Renal cortex interstitium (tissue), 11 donors: ENCODE measurements around the gene ATP8A1. TPM values are rescaled to one million over a fixed set of nuclear protein-coding genes. Genes with fewer than 3 reads are reported as not detected.

Source experiments
- DNase-seq, 11 donors: peaks; one replicate each; pipeline ENCODE4 v3.0.0-alpha.2; 2013; ENCODE audit warnings: low read depth in 9 of 11, low spot score in 4 of 11; ENCODE audit errors: extremely low read depth in 1 of 11
- polyA plus RNA-seq, 3 donors: library from polyadenylated mRNA; unstranded; fragments of 120-200 nt; gene quantifications; one replicate each; pipeline ENCODE4 v1.2.1, GENCODE V29; 2013; ENCODE audit not compliant: insufficient read length in 3 of 3

Gene ATP8A1
- polyA plus RNA-seq, 3 donors: 27.3 to 36.1 (median 31.1) TPM

DNA sequence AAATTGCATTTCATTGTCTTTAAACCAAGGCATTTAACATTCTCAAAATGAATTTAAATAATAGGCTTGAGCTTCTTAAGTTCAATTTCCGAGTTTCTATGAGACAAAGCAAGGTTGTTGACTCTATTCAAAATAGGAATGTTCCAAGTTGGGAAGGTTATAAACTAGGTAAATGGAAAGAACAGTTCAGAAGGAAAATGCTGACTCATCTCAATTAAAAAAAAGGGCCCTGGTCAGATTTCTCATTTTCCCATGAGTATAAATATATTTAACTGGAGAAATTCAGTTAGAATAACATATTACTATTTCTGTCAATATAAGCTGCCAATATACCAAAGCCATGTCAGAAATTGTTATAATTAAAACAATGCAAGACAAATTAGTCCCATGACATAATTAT, 113.8 kb downstream of the ATP8A1 start:
- DNase-seq: no peak

DNA sequence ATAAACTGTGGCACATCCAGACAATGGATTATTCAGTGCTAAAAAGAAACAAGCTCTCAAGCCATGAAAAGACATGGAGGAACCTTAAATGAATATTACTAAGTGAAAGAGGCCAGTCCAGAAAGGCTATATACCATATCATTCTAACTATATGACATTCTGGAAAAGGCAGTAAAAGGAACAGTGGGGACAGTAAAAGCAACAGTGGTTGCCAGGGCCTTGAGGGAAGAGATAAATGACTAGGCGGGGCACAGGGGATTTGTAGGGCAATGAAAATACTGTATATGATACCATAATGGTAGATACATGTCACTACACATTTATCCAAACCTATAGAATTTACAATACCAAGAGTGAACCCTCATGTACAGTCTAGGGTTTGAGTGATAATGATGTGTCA, 115.3 kb downstream of the ATP8A1 start:
- no peak for DNase-seq

DNA sequence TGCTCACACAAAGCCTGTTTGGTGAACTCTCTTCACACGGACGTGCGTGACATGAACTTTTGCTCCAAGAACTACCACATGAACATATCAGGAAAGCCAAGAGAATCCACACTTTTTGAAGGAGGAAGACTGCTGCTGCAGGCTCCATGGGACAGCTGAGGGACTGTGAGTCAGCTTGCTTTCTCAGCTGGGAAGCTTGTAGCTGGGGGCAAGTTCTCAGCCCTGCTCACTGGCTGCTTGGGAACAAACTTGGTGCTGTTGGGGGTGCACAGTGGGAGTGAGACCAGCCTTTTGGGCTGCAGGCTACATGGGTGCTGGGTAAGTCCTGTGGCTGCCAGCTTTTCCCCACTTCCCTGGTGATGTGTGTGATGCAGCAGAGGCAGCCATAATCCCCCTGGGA, 123.9 kb downstream of the ATP8A1 start:
- no peak for DNase-seq

DNA sequence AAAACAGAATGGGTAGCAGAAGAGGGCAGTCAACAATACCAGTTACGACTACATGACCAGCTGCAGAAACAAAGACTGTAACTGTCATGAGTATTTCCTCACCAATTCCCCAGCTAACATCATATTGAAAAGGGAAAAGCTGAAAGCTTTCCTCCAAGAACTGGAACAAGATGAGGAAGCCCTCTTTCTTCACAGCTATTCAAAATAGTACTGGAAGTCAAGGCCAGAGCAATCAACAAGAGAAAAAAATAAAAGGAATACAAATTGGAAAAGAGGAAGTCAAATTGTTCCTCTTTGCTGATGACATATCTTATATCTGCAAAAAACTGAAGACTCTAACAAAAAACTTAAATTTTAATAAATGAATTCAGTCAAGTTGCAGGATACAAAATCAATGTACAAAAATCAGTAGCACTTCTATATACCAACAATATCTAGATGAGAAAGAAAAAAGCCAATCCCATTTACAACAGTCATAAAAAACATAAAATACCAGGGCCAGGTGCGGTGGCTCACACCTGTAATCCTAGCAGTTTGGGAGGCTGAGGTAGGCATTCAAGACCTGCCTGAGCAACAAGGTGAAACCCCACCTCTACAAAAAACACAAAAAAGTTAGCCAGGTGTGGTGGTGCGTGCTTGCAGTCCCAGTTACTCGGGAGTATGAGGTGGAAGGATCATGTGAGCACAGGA, 125.4 kb downstream of the ATP8A1 start:
- DNase-seq: no peak

- no peak for DNase-seq
These were observed 133.7 kb downstream of the ATP8A1 start for GRCh38 chr4:42523066-42523718.

DNA sequence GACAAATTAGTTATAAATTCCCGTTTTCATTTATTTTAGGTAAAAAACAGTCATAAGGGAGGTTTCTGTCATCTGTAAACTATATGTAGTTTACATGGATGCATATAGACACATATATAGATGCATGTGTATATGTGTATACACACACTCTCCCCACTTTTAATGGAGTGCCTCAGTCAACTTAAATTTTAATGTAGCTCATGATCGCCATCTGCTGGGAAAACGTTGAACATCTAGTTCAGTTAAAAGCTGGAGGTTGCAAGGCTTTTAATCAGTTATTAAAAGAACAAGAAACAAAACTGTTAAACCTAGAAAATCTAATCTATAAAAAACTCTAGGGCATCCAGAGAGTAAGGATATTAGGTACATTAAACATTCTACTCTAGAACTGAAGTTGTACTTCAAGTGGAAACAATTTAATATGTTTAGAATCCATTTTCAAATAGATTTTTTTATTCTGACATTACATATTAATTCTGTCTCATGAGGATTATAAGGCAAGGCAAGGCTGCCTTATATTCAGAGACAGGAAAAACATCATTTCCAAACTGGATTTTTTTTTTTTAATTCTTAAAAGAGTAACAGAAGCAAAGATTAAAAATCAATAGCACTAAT, 137.0 kb downstream of the ATP8A1 start:
- DNase-seq: peak; percentile 36 to 77 (median 54)

DNA sequence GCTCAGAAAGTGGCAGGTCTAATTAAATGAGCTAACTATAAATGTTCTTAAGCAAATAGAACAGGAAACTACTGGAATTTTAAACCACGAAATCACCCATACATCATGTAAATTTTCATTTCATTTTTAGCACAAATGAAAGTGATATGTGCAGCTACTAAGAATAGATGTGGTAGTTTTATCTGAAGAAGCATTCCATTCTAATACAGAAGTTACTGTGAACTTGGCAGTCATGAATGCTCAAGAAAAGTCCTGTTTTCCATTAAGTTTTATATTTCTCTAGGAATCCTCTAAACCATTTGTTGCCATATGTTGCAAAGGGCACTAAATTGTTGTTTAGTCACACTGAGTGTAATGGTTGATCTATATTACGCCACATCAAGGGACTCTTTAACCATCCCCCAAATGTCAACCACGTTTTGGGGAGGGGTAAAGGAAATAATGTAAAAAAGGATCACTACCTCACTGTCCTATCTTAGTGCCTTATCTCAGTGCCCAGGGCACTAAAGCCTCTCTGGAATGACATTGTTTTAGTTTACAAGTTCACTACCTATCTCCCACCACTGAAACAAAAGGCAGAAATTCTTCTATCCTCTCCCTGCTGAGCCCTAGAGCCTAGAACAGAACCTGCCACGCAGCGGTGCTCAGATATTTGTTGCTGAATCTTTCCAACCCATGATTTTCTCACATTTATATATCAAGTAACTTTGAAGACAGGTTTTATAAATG, 141.6 kb downstream of the ATP8A1 start:
- no peak for DNase-seq

DNA sequence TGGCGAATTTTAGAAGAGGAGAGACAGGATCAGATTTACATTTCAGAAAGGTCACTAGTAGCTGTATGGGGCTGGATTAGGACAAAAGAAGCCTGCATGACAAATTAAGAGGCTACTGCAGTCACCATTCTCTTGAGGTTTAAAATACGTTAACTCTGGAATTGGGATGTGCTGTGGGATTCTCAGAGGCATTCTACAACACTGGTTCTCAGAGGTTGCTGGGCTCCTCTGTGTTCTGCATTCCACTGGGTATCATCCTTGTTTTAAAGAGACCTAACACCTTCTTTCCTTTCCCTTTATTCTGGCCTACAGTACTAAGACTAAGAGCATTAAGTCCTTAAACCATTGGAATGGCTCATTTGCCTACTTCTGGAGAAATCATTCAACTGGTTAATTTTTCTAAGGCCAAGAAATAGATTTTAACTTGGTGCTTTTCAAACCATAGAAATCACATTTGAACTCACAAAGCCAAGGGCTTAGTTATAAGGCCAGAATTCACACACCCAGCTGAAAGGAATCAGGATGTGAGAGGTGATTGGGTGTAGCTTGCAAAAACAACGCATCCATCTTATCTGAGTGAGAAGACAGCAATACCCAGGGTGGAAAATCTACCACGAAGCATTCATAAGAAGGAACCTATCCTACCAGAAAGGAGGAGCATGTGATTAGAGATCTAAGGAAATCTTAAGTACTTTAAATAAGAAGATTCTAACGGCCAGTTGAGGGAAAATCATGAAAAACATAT, 143.0 kb downstream of the ATP8A1 start:
- DNase-seq: no peak

- no peak for DNase-seq
These were observed 144.7 kb downstream of the ATP8A1 start for GRCh38 chr4:42512226-42512625.

- no peak for DNase-seq
These were observed 146.7 kb downstream of the ATP8A1 start for GRCh38 chr4:42510225-42510624.

DNA sequence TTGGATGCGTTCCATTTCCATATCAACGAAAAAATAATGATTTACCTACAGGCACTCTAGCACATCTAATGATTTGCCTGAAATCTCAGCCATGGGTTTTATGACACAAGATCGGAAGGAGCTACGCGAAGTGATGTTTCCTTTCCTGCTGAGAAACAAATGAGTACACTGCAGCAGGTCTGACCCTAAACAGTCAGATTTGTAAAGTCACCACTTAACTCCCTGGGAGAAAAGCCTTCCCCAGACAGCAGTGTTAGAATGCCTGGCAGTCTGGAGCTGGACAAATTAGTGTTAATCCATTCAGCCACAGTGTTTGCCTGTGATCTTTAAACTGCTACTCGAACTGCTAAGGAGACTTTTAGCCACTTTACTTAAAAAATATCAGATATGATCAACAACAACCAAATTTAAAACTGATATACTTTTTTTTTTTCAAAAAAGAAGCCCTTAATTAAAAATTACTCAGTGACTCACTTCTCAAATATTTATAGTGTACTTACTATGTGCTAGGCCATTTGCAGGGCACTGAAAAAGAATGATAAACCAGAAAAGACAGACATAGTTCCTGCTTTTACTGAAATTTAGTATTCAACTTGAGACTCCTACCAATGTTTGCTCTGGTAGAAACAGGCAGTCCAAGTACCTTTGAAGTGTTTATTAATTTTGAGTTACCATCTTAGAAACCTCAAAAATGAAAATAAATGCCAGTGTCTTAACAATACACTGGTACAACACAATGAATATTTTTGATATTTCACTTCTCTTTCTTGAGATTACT, 155.1 kb downstream of the ATP8A1 start:
- no peak for DNase-seq

DNA sequence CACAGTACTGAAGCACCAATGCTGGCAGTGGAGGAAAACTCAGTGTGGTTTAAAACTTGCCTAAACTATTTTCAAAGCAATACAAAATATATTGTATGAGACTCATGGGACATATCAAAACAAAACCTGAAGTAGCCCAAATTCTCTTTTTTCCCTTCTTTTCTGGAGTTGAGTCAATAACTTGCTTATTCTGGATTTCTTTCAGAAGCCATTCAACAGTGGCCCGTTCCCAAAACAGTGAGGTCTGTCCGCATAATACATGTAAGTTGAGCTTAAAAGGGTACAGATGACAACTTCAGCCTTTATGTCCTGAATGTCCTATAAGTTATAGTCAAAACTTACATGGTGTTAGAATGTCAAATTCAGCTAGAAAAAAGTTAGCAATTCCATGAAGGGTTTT, 158.9 kb downstream of the ATP8A1 start:
- DNase-seq: no peak

DNA sequence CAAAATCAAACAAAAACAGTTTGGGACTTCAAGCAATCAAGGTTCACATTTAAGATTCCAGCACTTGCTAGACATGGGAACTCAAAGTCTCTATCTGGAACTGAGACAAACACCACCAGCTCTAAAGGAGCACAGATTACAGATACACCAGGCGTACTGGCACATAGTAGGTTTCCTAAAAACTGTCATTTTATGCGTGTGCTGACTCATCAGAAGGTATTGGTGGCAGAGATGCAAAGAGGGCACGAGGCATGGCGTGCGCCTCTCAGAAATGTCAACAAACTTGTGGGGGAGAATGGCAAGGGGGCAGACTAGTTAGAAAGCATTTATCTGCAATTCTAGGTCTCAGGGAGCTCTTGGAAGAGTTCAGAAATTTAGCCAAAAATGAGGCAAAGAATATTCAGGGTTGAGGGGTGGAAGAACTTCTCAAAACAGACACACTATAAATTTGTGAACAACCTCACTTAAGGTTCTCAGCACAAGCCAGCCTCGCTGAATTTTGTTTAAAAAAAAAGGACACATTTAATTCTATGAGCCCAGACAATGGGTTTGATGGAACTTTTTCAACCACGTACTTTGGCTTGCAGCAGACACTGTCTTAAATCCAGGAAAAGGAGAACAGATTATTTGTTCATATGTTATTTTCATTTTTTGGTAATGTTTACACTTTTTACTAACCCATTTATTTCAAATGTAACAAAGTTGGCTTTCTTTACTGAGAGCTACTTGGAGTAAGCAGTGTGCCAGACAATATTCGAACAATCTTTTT, 159.6 kb downstream of the ATP8A1 start:
- DNase-seq: no peak

DNA sequence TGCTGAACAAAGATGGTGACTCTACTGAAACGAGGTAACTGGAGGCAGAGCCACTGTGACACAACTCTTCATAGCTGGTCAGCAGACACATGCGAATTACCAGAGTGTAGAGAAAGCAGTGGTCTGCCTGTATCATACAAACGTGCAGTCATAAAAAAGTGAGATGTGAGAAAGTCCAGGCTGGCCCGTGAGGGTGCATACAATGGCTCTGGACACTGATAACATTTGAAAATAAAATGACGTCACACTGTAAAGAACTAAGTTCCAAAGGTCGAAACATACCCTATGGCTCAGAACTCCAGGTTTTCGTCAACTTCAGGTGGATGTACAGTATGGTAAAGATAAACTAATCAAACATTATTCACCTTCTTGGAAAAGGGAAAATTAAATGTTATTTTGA, 163.9 kb downstream of the ATP8A1 start:
- no peak for DNase-seq

DNA sequence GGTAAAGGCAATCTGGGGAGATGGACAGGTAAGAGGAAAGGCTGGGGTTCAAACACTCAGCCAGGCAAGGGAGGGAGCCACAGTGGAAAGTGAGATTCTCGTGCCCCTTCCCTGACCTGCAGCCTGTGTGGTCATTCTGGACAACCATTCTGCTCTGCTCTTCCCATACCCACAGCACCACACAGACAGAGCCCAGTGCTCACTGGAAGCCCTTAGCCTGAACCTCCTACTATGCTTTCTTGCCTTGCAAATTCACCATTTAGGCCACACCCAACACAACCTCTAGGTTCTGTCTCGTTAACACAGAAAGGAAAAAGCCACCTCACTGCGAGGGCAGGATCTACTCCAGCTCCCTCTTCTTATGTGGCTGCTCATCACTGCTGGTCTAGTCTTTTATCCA, 166.9 kb downstream of the ATP8A1 start:
- no peak for DNase-seq

DNA sequence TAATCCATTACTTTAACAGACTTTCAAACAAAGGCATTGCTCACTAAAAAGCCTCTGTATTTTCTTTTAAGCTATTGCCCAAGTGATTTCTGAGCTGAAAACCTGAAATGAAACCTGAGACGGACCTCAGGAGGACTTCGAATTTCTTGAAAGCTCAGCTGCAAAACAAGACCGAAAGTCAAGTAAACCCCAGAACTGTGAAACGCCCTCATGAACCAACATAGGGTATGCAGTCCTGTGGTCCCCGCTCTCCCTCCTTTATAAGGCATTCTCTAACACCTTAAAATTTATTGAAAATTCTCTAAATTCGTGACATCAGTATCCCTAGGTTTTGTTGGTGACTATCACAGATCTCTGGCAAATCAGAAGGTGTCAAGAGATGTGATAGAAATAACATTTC, 167.8 kb downstream of the ATP8A1 start:
- no peak for DNase-seq

DNA sequence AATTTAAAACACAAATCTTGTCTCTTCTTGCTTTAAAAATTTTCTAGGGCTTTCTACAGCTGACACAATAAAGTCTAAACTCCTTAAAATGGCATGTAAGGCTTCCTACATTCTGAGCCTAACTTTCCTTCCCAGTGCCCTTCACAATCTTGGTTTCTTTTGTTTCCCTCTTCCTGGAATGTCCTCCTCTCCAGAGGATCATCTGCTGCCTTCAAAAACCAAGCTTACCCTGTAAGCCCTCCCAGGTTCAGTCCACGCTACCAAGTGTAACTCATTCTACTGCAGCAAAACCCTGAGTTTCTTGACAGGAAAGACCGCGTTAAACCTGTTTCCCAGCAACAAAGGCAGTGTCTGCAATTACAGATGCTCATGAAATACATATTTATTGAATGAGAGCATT, 168.4 kb downstream of the ATP8A1 start:
- no peak for DNase-seq

- DNase-seq: no peak
These were observed 168.8 kb downstream of the ATP8A1 start for GRCh38 chr4:42488114-42488513.
